OCI-LY1 (cell line): Measurements from ENCODE around the gene FTO.

Experiments used
- H2AFZ ChIP-seq: fragments of 200-600 bp; sonication (generic), shearing (Covaris generic); 2 replicates; pipeline ENCODE4 v1.6.0; 2014; ENCODE audit warnings: antibody characterized with exemption, mild to moderate bottlenecking, low read length
- H3F3A ChIP-seq: fragments of 200-600 bp; sonication (generic), shearing (Covaris generic); 2 replicates; pipeline ENCODE4 v1.6.0; 2014; ENCODE audit warnings: mild to moderate bottlenecking, antibody characterized with exemption, low read length, moderate library complexity; ENCODE audit not compliant: insufficient read depth
- H3K27ac ChIP-seq: fragments of 200-600 bp; sonication (generic); 2 replicates; pipeline ENCODE4 v1.5.1; 2014; ENCODE audit warnings: low read length, mixed run types, mild to moderate bottlenecking, low read depth; ENCODE audit not compliant: poor library complexity, severe bottlenecking
- H3K27me3 ChIP-seq: fragments of 200-600 bp; sonication (generic); 2 replicates; pipeline ENCODE4 v1.6.0; 2014; ENCODE audit warnings: antibody characterized with exemption, mild to moderate bottlenecking, low read length, moderate library complexity; ENCODE audit not compliant: insufficient read depth
- H3K36me3 ChIP-seq: fragments of 200-600 bp; sonication (generic); 2 replicates; pipeline ENCODE4 v1.6.1; 2014; ENCODE audit warnings: mild to moderate bottlenecking, antibody characterized with exemption, low read length, moderate library complexity, mixed read lengths; ENCODE audit not compliant: insufficient read depth
- H3K4me1 ChIP-seq: fragments of 200-600 bp; sonication (generic); 2 replicates; pipeline ENCODE4 v1.5.1; 2014; ENCODE audit warnings: mild to moderate bottlenecking, low read length, moderate library complexity; ENCODE audit not compliant: insufficient read depth, severe bottlenecking
- H3K4me2 ChIP-seq: fragments of 200-600 bp; sonication (generic), shearing (Covaris generic); 2 replicates; pipeline ENCODE4 v1.6.1; 2014; ENCODE audit warnings: low read length
- H3K4me3 ChIP-seq: fragments of 200-600 bp; sonication (generic); 2 replicates; pipeline ENCODE4 v1.5.1; 2014; ENCODE audit warnings: low read length, low read depth, mild to moderate bottlenecking, mixed read lengths; ENCODE audit not compliant: poor library complexity, severe bottlenecking
- H3K79me2 ChIP-seq: fragments of 200-600 bp; shearing (Covaris generic); 2 replicates; pipeline ENCODE4 v1.6.1; 2016; ENCODE audit warnings: mixed run types, low read length, mixed read lengths; ENCODE audit not compliant: insufficient read depth
- H3K9ac ChIP-seq: fragments of 200-600 bp; sonication (generic), shearing (Covaris generic); 2 replicates; pipeline ENCODE4 v1.6.1; 2014; ENCODE audit warnings: mild to moderate bottlenecking, low read length, mixed read lengths
- H3K9me2 ChIP-seq: fragments of 200-600 bp; sonication (generic), shearing (Covaris generic); 2 replicates; pipeline ENCODE4 v1.6.1; 2014; ENCODE audit warnings: low read depth, mild to moderate bottlenecking, low read length, mixed read lengths
- H3K9me3 ChIP-seq: fragments of 200-600 bp; shearing (Covaris generic); 2 replicates; pipeline ENCODE4 v1.6.1; 2014; ENCODE audit warnings: low read length, mixed read lengths
- H4K20me1 ChIP-seq: fragments of 200-600 bp; sonication (generic), shearing (Covaris generic); 2 replicates; pipeline ENCODE4 v1.6.0; 2016; ENCODE audit warnings: mild to moderate bottlenecking, low read length; ENCODE audit not compliant: insufficient read depth
- EZH2 ChIP-seq: fragments of 200-600 bp; sonication (generic), shearing (Covaris generic); IDR thresholded peaks from 2 replicates; pipeline ENCODE4 v1.8.0; 2017; ENCODE audit warnings: borderline replicate concordance, mixed run types, mild to moderate bottlenecking, antibody characterized with exemption, low read length, moderate library complexity, mixed read lengths
- TF ChIP-seq, protein P1 (sequence below): fragments of 200-600 bp; sonication (generic), shearing (Covaris generic); IDR thresholded peaks from 2 replicates; pipeline ENCODE4 v1.5.1; 2017; ENCODE audit warnings: mild to moderate bottlenecking, antibody characterized with exemption, low read length, moderate library complexity, mixed read lengths

The FTO gene

DNA sequence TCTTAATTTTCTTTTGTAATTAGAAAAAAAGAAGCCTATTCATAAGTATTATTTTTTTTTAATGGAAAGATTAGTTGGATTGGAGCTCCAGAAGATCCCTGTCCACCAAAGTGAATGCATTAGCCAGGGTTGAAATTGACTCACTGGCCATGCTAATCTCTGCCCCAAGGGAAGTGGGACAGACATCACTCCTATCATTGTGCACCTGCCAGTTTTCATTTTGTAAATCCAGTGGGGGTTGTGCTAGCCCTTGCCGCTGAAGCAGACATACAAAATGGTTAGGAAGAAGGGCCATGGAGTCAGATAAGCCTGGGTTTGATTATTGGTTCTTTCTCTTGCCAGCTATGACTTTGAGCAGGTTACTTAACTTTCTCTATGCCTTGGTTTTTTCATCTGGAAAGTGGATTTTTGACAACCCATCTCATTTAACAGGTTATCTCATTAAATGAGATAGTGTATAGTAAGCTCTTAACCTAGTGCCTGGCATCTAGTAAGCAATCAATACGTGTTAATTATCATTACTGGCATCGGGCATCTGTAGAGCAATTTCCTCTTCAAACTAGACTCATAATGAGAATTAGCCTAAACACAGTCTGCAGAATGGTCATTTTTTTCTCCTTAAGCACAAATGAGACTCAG, 365.8 kb downstream of the FTO start:
- H3K9me2 ChIP-seq: no peaks in the 10 kb centered on the region
- H3K36me3 ChIP-seq: no peaks in the 10 kb centered on the region
- peaks cover 7% of the 10 kb centered on the region for H3K4me1 ChIP-seq
- H3K9ac ChIP-seq: no peak overlapping the region
- no peak overlapping the region for H2AFZ ChIP-seq
- no peaks in the 10 kb centered on the region for H3K9me3 ChIP-seq
- H3K27me3 ChIP-seq: no peaks in the 10 kb centered on the region
- no peak overlapping the region for H3K4me2 ChIP-seq
- no peaks in the 10 kb centered on the region for H4K20me1 ChIP-seq
- H3K4me3 ChIP-seq: no peak overlapping the region
- H3K27ac ChIP-seq: no peak overlapping the region
- no peaks in the 10 kb centered on the region for H3K79me2 ChIP-seq
- TF ChIP-seq EZH2: no peak
- TF ChIP-seq, protein P1, sequence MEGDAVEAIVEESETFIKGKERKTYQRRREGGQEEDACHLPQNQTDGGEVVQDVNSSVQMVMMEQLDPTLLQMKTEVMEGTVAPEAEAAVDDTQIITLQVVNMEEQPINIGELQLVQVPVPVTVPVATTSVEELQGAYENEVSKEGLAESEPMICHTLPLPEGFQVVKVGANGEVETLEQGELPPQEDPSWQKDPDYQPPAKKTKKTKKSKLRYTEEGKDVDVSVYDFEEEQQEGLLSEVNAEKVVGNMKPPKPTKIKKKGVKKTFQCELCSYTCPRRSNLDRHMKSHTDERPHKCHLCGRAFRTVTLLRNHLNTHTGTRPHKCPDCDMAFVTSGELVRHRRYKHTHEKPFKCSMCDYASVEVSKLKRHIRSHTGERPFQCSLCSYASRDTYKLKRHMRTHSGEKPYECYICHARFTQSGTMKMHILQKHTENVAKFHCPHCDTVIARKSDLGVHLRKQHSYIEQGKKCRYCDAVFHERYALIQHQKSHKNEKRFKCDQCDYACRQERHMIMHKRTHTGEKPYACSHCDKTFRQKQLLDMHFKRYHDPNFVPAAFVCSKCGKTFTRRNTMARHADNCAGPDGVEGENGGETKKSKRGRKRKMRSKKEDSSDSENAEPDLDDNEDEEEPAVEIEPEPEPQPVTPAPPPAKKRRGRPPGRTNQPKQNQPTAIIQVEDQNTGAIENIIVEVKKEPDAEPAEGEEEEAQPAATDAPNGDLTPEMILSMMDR: no peak
- no peaks in the 10 kb centered on the region for H3F3A ChIP-seq

DNA sequence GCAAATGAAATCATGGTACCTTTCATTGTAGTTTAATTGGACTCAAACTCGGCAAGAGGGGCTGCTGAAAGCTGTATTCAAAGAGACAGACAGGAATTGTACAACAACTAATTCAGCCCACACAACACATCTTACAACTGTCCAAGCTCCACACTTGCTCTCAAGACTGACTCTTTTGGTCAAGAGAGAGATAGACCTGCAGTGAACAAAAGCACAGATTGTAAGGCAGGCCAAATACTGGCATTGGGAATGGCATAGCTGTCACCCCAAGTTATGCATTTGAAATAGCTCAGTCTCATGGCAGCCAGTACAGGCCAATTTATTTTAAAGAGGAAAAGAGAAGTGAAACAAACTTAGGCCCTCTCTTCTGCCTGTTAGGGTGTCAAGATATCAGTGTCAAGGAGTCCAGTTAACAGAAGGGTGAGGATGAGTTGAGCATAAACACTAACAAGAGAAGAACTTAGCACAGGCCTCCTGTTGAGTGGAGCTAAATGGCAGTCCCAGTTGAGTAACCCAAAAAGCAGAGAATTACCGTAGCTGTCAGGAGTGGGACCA, 366.9 kb downstream of the FTO start:
- Histone ChIP-seq H2AFZ (no peak overlapping the region), H3K36me3 (no peaks in the 10 kb centered on the region), H3K4me1 (peaks cover 7% of the 10 kb centered on the region), H3F3A (no peaks in the 10 kb centered on the region), H3K9me2 (no peaks in the 10 kb centered on the region), H3K9ac (no peak overlapping the region), H3K27me3 (no peaks in the 10 kb centered on the region), H3K4me3 (no peak overlapping the region), H3K79me2 (no peaks in the 10 kb centered on the region), H3K4me2 (no peak overlapping the region), H3K9me3 (no peaks in the 10 kb centered on the region), H4K20me1 (no peaks in the 10 kb centered on the region), H3K27ac (no peak overlapping the region)
- TF ChIP-seq EZH2: no peak
- TF ChIP-seq, protein P1: no peak

DNA sequence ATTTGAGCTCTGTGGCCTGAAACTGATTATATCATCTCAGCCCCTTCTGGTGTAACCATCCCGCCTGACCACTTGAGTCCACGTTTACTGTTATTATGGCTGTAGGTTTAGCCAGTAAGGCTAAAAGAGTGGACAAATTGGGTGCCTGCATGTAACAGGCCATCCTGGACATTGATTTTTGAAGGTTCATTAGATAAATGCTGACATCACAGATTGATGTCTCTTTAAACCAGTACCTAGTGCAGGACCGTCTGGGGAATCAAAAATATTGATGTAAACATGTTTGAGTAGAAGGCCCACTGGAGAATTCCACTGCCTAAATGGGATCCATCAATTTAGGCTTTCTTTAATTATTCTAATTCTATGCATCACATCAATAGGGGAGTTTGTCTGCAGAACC, 367.6 kb downstream of the FTO start:
- H3K27ac ChIP-seq: no peak overlapping the region
- no peaks in the 10 kb centered on the region for H3K27me3 ChIP-seq
- H3K4me1 ChIP-seq: peaks cover 7% of the 10 kb centered on the region
- H3K4me2 ChIP-seq: no peak overlapping the region
- no peaks in the 10 kb centered on the region for H3K9me3 ChIP-seq
- no peaks in the 10 kb centered on the region for H3K36me3 ChIP-seq
- H3K9ac ChIP-seq: no peak overlapping the region
- TF ChIP-seq, protein P1: no peak
- no peak for TF ChIP-seq EZH2
- H3K9me2 ChIP-seq: no peaks in the 10 kb centered on the region
- no peaks in the 10 kb centered on the region for H3K79me2 ChIP-seq
- no peaks in the 10 kb centered on the region for H3F3A ChIP-seq
- H4K20me1 ChIP-seq: no peaks in the 10 kb centered on the region
- H3K4me3 ChIP-seq: no peak overlapping the region
- H2AFZ ChIP-seq: no peak overlapping the region
